DMS114 treated with DMSO at 0.1 percent for 48 hours (cell line): Measurements from ENCODE around the gene TSC22D3.
A peak's percentile ranks its signal among the peaks of the same experiment; 100 is the strongest.
"Not testable (repeated sequence)": the region's sequence is repeated elsewhere in the genome, so short reads cannot be mapped to it uniquely, and the experiment has no call there.

Experiments
- DNase-seq: peaks from one replicate; lab custom pipeline; 2025; ENCODE audit not compliant: unreplicated experiment; lab: John Stamatoyannopoulos, UW

Gene TSC22D3

DNA sequence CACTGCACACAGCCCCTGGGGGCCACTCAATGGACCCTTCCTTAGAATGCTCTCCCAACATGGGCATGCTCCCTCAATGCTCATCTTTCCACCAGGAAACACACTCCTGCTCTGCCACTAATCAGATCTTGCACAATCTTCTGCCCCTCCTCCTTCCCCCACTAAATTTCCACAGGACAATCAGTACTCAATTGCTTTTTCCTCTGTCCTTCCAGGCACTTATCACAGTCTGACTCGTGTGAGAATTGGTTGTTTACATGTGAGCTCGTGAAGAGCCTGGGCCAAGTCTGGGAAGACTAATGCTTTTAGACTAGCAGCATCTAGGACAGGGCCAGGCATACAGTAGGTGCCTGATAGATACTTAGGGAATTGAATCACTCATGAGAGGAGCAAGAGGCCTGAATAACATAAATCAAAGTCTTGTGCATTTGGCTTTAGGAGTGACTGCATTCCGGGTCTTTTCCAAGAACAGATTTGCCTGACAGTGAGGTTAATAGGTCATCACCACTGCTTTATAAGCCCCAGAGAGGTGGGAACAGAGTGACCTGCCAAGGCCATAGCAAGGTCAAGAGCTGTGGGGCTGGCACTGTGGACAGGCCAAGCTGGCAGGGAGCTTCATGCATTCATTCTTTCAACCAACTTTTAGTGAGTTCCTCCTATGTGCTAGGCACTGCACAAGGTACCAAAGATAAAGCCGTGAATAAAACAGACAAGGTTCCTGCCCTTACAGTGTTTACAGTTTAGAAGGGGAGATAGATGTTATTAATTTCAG lies 92.3 kb downstream of the TSC22D3 start:
- no peak for DNase-seq

DNA sequence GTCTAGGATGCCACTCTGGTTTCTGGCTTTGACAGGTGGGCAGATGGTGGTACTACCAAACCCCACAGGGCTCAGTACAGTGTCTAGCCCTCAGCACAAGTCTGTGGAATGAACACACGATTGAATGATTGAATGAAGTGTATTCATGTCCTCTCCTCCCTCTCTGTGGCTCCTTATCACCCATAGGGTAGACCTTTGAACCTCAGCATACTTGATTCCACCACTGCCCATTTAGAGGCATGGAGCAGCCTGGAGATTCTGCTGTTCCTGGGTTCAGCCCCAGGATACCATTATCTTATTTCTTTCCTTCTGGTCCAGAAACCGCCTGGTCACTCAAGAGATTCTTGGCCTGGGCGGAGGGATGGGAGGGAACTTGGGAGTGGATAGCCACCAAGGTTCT lies 93.3 kb downstream of the TSC22D3 start:
- no peak for DNase-seq

DNA sequence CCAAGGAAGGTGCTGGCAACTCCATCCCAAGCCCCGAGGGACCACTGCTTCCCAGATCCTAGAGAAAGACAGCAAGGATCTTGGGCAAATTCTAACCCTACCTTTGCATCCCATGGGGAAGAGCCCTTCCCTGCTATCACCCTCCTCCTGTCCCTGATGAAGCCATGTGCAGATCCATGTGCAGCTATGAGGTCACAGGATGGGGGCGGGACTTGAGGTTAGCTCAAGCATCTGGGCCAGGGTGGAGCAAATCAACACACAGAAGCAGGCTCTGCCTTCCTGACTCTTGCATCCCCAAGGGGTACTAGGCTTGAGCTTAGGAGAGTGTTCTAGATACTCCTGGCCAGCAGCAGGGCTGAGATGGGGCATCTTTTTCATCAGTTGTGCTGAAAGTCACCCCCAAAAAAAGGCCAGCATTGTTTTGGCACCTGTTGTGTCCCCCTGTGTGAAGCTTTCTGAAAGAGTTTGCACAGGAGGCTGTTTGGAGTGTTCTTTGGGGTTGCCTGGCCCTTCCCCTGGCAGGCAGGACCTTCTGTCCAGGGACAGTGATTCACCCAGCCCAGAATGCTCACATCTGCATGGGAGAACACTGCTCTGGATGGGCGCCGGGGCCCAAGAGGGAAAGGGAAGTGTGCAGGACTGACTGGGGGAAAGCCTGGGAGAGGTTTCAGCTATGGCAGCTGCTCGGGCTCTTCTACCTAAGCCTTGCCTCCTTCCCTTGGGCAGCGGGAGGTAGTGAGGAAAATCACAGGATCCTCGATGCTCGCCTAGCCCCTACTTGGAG lies 96.4 kb downstream of the TSC22D3 start:
- no peak for DNase-seq

DNA sequence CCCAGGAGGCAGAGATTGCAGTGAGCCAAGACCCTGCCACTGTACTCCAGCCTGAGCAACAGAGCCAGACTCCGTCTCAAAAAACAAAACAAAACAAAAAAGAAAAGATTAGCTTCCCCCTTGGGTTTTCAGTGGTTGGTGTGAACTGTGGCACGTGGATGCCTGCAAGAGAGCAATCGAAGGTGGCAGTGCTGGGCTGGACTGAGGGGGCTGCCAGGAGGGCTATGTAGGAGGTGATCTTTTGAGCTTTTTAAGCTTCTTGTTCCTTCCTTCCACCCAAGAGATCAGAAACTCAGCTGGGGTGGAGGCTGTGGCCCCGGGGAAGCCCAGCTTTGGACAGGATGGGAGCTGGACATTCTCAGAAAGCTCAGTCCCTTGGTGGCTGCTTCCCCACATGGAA lies 97.7 kb downstream of the TSC22D3 start:
- no peak for DNase-seq

DNA sequence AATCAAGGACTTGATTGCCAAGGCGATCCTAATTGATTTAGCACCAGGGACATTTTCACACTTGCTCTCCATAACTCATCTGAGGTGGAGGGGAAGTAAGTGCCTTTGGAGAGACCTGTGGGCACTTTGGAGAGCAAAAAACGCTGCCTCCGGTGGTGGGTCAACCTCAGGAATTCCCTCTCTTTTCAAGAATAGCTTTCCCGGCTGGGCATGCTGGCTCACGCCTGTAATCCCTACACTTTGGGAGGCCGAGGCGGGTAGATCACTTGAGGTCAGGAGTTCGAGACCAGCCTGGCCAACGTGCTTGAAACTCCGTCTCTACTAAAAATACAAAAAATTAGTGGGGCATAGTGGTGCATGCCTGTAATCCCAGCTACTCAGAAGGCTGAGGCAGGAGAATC lies 98.1 kb downstream of the TSC22D3 start:
- no peak for DNase-seq

DNA sequence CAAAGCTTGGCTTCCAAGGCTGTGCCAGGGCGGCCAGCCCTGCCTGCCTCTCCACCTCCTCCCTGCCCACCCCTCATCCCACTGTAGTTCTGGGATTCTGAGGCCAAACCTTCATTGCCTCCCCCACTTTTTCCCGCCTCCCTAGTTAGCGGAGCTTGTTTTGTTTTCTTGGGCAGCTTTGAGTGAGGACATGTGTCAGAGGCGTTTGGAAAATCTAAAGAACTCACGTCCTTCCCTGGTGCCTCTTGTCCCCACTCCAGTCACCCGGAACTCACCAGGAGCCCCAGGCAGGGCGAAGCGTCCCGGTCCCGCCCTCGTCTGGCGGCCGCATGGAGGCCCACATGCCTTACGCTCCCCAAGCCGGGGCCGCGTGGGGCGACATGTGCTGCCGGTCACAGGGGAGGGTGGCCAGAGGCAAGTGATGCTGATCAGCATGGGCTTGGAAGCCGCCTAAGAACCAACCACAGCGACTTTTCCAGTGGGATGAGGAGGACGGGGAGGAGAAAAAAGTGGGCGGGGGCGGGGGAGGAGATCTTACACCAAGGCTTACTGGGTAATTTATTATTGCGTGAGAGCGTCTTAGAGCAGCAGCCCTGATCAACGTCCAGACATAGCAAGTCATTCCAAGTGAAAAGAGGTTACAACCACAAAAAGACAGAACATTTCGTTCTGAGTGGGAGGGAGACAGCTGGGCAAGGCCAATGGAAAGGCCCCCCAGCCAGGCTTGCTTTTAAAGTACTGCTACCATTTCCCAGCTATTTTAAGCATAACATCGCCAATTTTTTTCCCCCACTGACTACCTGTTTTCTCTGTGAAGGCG lies 98.8 kb downstream of the TSC22D3 start:
- DNase-seq = peak; percentile 66

DNA sequence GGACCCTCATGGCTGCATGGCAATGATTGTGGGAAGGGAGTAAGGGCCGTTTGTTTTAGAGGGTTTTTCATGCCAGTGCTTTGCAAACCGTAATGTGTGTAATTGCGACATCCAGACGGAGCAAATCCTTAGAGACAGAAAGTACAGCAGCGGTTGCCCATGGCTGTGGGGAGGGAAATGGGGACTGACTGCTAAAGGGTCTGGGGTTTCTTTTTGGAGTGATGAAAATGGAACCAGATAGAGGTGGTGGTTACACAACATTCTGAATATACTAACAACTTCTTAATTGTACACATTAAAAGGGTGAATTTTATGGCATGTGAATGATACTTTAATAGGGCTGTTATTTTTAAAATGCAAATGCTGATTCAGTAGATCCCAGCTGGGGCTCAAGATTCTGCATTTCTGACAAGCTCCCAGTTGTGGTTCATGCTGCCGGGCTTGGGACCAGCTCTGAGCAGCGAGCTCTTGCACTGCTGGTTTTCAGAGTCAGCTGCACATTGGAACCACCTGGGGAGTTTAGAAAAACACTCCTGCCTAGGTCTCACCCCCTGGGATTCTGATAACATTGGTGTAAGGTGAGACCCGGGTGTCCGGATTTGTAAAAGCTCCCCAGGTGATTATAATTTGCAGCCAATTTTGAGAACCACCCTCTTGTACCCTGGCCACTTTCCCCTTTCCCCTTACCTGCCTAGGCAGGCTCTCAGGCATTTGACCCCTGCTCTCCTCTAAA lies 99.6 kb downstream of the TSC22D3 start:
- no peak for DNase-seq

DNA sequence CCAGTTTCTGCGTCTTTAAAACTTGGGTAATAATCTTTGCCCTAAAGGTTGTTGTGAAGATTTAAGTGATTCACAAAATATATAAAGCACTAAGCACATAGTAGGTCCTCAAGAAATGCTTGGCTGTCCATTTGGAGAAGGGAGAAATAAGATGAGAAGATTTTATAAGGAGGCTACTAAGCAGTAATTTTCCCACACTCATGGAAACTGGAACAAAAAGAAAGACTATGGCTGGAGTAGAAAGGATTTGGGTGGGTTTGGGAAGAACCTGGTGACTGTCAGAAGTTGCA lies 100.3 kb downstream of the TSC22D3 start:
- DNase-seq = no peak

DNA sequence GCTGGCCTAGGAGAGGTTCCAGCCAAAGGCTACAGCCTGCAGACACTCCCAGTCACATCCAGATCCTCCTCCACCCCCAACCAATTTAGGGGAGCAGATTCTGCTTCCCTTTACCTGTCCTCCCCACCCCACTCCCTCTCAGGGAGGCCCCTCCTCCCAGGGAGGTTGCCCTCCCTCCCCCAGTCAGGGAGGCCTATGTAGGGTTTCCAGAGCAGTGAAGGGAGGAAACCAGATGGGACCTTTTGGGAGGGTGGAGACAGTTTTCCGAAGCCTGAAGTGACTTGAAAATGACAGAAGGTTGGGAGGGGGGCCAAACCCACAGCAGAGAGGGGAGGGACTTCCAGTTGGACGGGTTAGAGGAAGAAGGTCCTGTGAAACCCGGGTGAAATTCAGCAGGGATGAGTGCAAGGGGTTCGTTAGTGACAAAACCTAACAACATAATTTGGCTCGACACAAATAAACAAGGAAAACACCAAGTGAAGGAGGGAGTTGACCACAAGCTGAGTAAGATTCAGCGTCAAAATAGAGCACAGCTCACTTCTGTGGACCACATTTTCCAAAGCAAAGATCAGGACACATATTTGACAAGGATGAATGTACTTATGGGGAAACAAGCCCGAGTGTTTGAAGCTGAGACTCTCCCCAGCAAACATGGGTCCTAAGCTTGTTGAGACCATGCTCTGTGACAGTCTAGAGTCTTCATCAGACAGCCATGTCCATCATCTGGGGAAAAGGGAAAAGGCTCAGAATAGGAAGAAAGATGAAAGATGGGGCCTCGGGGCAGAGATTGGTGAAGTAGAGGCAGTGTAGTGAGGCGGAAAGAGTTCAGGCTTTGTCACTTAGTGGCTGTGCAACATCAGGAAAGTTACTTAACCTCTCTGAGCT lies 100.9 kb downstream of the TSC22D3 start:
- no peak for DNase-seq

DNA sequence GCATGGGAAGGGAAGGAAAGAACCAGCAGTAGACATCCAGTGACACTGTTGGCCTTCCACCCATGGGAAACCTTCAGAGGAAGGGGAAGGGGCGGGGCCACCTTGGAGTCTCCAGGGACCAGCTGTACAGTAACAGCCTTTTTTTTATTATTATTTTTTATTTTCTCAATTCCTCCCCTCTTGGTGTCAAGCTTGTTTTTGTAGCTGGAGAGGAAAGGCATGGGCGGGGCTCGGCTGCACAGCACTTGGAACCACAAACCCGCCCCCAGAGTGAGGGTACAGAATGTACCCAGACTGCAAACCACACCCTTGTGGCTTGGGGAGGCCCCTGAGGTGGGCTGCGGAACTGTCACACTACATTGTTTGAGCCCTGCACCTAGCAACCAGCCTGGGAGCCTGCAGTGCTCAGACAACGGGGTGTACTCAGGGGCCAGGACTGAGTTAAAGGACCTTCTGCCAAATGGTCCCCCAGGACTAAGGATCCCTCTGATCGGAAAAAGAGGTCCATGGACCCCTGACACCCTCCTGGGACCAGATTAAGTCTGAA lies 101.6 kb downstream of the TSC22D3 start:
- DNase-seq = no peak

DNA sequence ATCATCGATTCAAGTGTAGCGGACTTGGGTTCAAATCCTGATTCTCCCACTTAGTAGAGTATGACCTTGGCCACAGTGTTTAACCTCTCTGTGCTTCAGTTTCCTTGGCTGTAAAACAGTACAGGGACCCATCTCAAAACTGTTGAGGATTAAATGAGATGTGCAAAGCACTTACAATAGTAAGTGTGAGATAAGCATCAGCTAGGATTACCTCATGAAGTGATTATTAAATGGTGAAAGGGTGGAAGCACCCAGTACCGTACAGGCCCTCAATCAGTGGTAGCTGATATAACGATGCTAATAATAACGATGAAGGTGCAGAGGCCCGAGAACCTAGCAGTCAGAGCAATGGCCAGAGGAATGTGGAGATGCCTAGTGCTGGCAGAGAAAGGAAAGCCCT lies 102.2 kb downstream of the TSC22D3 start:
- no peak for DNase-seq

DNA sequence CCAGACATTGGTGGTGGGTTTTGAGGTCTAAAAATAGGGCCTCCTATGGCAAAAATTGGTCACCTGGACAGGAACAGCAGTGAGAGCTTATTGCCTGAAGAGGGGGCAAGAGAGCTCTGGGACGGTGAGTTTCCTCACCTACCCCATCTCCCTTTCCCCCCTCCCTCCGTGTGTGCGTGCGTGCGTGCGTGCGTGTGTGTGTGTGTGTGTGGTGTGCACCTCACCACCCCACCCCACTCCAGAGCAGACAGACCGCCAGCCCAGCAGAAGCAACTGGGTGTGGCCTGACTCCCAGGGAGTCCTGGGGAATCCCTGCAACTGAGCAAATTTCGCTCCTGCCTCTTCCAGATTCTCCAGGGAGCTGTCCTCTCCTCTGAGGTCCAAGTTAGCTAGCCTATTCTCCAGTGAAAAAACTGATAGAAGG lies 102.6 kb downstream of the TSC22D3 start:
- DNase-seq = no peak

DNA sequence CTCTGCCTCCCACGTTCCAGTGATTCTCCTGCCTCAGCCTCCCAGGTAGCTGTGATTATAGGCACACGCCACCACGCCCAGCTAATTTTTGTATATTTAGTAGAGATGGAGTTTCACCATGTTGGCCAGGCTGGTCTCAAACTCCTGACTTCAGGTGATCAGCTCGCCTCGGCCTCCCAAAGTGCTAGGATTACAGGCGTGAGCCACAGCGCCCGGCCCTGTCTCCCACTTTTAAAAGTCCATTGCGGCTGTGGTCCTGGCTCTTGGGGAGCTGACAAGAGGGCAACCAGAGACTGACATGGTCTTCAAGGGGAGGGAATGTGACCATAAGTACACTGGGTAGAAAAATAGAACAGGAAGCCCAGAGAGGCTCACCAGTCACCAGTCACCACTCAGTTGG lies 104.3 kb downstream of the TSC22D3 start:
- DNase-seq = not testable (repeated sequence)

DNA sequence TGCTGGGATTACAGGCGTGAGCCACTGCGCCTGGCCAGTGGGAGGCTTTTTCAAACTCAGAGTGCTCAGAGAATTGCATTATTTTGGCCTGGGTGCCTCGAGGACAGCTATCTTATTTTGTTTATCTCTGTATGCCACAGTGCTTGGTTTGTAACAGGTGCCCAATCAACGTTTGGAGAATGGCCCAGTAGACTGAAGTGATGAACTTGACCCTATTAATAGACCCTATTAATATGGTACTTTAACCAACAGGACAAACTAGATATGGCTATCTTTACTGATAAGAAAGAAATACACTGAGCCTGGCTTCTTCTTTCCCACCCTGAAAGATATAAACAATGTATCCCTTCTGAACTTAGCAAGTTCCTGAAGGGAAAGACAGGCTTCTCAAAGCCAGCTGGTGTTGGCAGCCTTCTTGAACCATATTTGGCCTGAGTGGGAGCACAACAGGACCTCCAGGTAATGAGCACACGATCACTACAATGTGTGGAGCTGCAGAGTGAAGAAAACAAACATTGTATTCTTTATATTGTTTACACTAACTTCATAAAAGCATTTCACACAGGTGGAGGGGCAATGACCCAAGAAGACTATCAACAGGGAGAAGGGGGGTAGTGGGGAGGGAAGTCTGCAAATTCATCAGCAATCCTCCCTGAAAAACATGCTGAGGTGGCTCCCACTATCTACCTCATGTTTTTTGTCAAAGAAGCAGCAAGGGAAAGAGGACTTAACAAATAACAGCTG lies 105.5 kb downstream of the TSC22D3 start:
- DNase-seq = no peak

DNA sequence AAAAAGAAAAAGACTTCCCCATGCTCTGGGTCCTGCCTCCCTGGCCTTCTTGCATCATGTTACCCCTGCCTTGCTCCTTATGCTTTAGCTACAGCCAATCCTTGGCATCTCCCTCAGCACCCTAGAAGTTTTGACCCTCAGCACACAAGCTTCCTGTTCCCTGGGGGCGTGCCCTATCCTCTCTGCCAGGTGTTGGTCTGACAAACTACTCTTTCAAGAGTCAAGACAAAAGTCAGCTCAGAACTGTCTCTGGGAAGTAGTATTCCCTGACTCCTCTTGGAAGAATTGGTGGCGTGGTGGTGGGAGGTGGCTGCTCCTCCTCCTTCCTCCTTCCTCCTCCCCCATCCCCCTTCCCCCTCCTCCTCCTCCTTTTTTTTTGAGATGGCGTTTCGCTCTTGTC lies 106.3 kb downstream of the TSC22D3 start:
- DNase-seq = no peak

DNA sequence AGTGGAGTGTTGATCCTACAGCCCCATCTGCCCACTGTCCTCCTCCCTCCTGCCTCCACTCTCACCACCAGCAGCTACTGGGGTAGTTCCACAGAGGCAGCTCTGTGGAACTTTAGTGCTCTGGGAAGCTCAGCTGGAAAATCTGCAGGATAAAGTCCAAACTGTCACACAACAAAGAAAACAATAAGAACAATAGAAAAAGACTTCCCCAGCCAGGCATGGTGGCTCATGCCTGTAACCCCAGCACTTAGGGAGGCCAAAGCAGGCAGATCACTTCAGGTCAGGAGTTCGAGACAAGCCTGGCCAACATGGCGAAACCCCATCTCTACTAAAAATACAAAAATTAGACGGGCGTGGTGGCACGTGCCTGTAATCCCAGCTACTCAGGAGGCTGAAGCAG lies 106.9 kb downstream of the TSC22D3 start:
- not testable (repeated sequence) for DNase-seq

DNA sequence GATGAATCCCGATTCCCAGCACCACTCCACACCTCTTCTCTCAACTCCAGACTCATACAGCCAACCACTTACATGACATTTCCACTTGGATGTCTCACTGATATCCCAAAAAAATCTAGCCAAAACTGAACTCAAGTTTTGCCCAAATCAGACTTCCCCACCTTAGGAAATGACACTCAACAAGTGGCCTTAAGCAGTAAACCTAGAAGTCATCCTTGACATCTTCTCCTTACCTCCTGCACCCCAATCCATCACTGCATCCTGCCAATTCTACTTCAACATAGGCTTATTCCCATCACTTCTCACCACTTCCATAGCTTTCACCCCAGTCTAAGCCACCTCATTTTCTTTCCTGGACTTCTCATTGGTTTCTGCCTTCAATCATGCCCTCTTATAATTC lies 108.2 kb downstream of the TSC22D3 start:
- no peak for DNase-seq

DNA sequence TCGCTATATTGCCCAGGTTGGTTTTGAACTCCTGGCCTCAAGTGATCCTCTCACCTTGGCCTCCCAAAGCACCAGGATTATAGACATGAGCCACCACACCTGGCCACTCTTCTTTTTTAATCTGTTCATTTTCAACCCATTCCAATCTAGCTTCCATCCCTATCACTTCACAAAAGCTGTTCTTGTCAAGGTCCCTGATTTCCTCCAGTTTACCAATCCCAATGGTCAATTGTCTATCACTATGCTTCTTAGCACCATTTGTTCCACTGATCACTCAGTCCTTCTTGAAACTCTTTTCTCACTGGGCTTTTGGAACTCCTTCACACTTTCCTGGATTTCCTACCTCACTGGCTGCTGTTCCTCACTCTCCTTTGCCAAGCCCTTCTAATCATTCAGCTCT lies 108.7 kb downstream of the TSC22D3 start:
- no peak for DNase-seq
